HUES6 (cell line): ENCODE results near the gene TNFSF13.

Experiments used
- H3K27ac ChIP-seq: 2 replicates; pipeline ENCODE4 v1.7.0; 2013; ENCODE audit warnings: low read depth, mild to moderate bottlenecking, low read length, inconsistent platforms
- H3K27me3 ChIP-seq: 2 replicates; pipeline ENCODE4 v1.6.1; 2013; ENCODE audit warnings: low read length; ENCODE audit not compliant: control insufficient read depth, insufficient read depth
- H3K36me3 ChIP-seq: 2 replicates; pipeline ENCODE4 v1.6.1; 2013; ENCODE audit warnings: low read length; ENCODE audit not compliant: control insufficient read depth, insufficient read depth
- H3K4me1 ChIP-seq: 2 replicates; pipeline ENCODE4 v1.6.1; 2013; ENCODE audit warnings: low read length; ENCODE audit not compliant: control insufficient read depth, insufficient read depth
- H3K4me3 ChIP-seq: 2 replicates; pipeline ENCODE4 v1.5.1; 2013; ENCODE audit warnings: low read depth, low read length
- H3K9ac ChIP-seq: one replicate; pipeline ENCODE4 v1.6.1; 2013; ENCODE audit warnings: mild to moderate bottlenecking, low read length
- H3K9me3 ChIP-seq: 2 replicates; pipeline ENCODE4 v1.6.1; 2013; ENCODE audit warnings: low read depth, low read length; ENCODE audit not compliant: control insufficient read depth, insufficient read depth

TNFSF13 gene, protein sequence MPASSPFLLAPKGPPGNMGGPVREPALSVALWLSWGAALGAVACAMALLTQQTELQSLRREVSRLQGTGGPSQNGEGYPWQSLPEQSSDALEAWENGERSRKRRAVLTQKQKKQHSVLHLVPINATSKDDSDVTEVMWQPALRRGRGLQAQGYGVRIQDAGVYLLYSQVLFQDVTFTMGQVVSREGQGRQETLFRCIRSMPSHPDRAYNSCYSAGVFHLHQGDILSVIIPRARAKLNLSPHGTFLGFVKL

DNA sequence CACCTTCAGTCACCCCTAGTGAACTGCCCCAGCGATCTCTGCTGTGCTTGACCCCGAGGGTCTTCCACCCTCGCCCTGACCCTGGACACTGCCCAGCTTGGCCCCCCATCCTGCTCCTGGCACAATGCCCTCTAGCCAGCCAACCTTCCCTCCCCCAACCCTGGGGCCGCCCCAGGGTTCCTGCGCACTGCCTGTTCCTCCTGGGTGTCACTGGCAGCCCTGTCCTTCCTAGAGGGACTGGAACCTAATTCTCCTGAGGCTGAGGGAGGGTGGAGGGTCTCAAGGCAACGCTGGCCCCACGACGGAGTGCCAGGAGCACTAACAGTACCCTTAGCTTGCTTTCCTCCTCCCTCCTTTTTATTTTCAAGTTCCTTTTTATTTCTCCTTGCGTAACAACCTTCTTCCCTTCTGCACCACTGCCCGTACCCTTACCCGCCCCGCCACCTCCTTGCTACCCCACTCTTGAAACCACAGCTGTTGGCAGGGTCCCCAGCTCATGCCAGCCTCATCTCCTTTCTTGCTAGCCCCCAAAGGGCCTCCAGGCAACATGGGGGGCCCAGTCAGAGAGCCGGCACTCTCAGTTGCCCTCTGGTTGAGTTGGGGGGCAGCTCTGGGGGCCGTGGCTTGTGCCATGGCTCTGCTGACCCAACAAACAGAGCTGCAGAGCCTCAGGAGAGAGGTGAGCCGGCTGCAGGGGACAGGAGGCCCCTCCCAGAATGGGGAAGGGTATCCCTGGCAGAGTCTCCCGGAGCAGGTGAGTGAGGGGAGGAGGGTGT, at the start of gene TNFSF13:
Gene TNFSF13, plus strand, starts transcription at position 207 of the 776 bp plus-strand sequence. Its CDS starts 290 bp downstream, at position 497.
- peak within 1 kb of the TSS; percentile 31 for H3K9ac ChIP-seq
- no peaks in the 10 kb centered on the region for H3K9me3 ChIP-seq
- H3K4me1 ChIP-seq, result peaks cover 39% of the 10 kb centered on the region
- no peaks in the 10 kb centered on the region for H3K27me3 ChIP-seq
- H3K27ac ChIP-seq, result no peak within 1 kb of the TSS
- peak within 1 kb of the TSS; percentile 33 for H3K4me3 ChIP-seq
- H3K36me3 ChIP-seq, result peaks cover 3% of the 10 kb centered on the region

DNA sequence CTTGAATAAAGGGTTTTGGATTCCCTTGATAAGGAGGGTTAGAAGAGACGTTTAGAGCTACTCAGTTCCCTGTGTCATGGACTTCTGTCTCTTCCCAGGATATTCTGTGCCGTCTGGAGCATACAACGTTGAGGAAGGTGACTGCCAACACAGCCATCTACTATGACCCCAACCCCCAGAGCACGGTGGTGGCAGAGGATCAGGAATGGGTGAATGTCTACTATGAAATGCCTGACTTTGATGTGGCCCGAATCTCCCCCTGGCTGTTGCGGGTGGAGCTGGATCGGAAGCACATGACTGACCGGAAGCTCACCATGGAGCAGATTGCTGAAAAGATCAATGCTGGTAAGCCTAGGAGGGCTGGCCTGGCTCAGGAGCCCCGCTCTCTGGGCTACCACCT, 49.7 kb upstream of the TNFSF13 start:
- Histone ChIP-seq H3K4me1 (no peaks in the 10 kb centered on the region), H3K27me3 (no peaks in the 10 kb centered on the region), H3K27ac (no peak overlapping the region), H3K9me3 (no peaks in the 10 kb centered on the region), H3K36me3 (peaks cover 95% of the 10 kb centered on the region), H3K9ac (no peak overlapping the region), H3K4me3 (no peak overlapping the region)

GRCh38 chr17:7509937-7510336, 48.6 kb upstream of the TNFSF13 start:
- Histone ChIP-seq H3K9ac (no peak overlapping the region), H3K4me3 (no peak overlapping the region), H3K9me3 (no peaks in the 10 kb centered on the region), H3K27me3 (no peaks in the 10 kb centered on the region), H3K36me3 (peaks cover 90% of the 10 kb centered on the region), H3K27ac (no peak overlapping the region), H3K4me1 (no peaks in the 10 kb centered on the region)

GRCh38 chr17:7511108-7511507, 47.4 kb upstream of the TNFSF13 start:
- peaks cover 80% of the 10 kb centered on the region for H3K36me3 ChIP-seq
- no peaks in the 10 kb centered on the region for H3K4me1 ChIP-seq
- no peak overlapping the region for H3K9ac ChIP-seq
- H3K4me3 ChIP-seq, result no peak overlapping the region
- H3K27ac ChIP-seq, result no peak overlapping the region
- H3K27me3 ChIP-seq, result no peaks in the 10 kb centered on the region
- no peaks in the 10 kb centered on the region for H3K9me3 ChIP-seq

- H3K27ac ChIP-seq, result no peak overlapping the region
- no peak overlapping the region for H3K9ac ChIP-seq
- no peak overlapping the region for H3K4me3 ChIP-seq
- no peaks in the 10 kb centered on the region for H3K9me3 ChIP-seq
- H3K27me3 ChIP-seq, result no peaks in the 10 kb centered on the region
- H3K36me3 ChIP-seq, result peaks cover 70% of the 10 kb centered on the region
- H3K4me1 ChIP-seq, result no peaks in the 10 kb centered on the region
Measured at GRCh38 chr17:7512105-7512504, 46.4 kb upstream of the TNFSF13 start.

GRCh38 chr17:7512824-7513540, 45.6 kb upstream of the TNFSF13 start:
- no peaks in the 10 kb centered on the region for H3K4me1 ChIP-seq
- no peaks in the 10 kb centered on the region for H3K9me3 ChIP-seq
- no peak overlapping the region for H3K27ac ChIP-seq
- no peak overlapping the region for H3K9ac ChIP-seq
- no peak overlapping the region for H3K4me3 ChIP-seq
- H3K27me3 ChIP-seq, result no peaks in the 10 kb centered on the region
- H3K36me3 ChIP-seq, result peaks cover 63% of the 10 kb centered on the region

GRCh38 chr17:7513850-7514419, 44.6 kb upstream of the TNFSF13 start:
- no peaks in the 10 kb centered on the region for H3K9me3 ChIP-seq
- H3K4me1 ChIP-seq, result no peaks in the 10 kb centered on the region
- H3K4me3 ChIP-seq, result no peak overlapping the region
- H3K27ac ChIP-seq, result no peak overlapping the region
- H3K36me3 ChIP-seq, result peaks cover 53% of the 10 kb centered on the region
- H3K27me3 ChIP-seq, result no peaks in the 10 kb centered on the region
- no peak overlapping the region for H3K9ac ChIP-seq

GRCh38 chr17:7515911-7516610, 42.5 kb upstream of the TNFSF13 start:
- H3K27me3 ChIP-seq, result no peaks in the 10 kb centered on the region
- no peak overlapping the region for H3K27ac ChIP-seq
- peaks cover 34% of the 10 kb centered on the region for H3K36me3 ChIP-seq
- no peaks in the 10 kb centered on the region for H3K9me3 ChIP-seq
- no peaks in the 10 kb centered on the region for H3K4me1 ChIP-seq
- no peak overlapping the region for H3K4me3 ChIP-seq
- H3K9ac ChIP-seq, result no peak overlapping the region

- Histone ChIP-seq H3K27ac (no peak overlapping the region), H3K9me3 (peaks cover 14% of the 10 kb centered on the region), H3K4me3 (no peak overlapping the region), H3K4me1 (no peaks in the 10 kb centered on the region), H3K27me3 (no peaks in the 10 kb centered on the region), H3K36me3 (no peaks in the 10 kb centered on the region), H3K9ac (no peak overlapping the region)
Measured at GRCh38 chr17:7523033-7523432, 35.5 kb upstream of the TNFSF13 start.

GRCh38 chr17:7528842-7529241, 29.7 kb upstream of the TNFSF13 start:
- no peaks in the 10 kb centered on the region for H3K27me3 ChIP-seq
- no peak overlapping the region for H3K4me3 ChIP-seq
- no peak overlapping the region for H3K9ac ChIP-seq
- no peak overlapping the region for H3K27ac ChIP-seq
- no peaks in the 10 kb centered on the region for H3K36me3 ChIP-seq
- peaks cover 22% of the 10 kb centered on the region for H3K9me3 ChIP-seq
- H3K4me1 ChIP-seq, result no peaks in the 10 kb centered on the region
